GM12865 (cell line): ENCODE measurements around the gene HOMER2.

Source experiments
- DNase-seq: peaks from one replicate; pipeline ENCODE4 v3.0.0; 2010; ENCODE audit warnings: low read depth
- H3K4me3 ChIP-seq: 2 replicates; pipeline ENCODE4 v1.5.1; 2011; ENCODE audit warnings: mild to moderate bottlenecking, low read depth, low read length, control low read depth
- TF ChIP-seq, protein P1 (sequence below): IDR thresholded peaks from 2 replicates; pipeline ENCODE4 v1.5.1; 2011; ENCODE audit warnings: low read length, control low read depth, low read depth, inconsistent platforms; ENCODE audit not compliant: insufficient read depth; ENCODE audit errors: missing control alignments

The HOMER2 gene

GRCh38 chr15:82916161-82916952 lies 36.2 kb downstream of the HOMER2 start:
- no peak overlapping the region for H3K4me3 ChIP-seq
- no peak for DNase-seq
- TF ChIP-seq, protein P1, sequence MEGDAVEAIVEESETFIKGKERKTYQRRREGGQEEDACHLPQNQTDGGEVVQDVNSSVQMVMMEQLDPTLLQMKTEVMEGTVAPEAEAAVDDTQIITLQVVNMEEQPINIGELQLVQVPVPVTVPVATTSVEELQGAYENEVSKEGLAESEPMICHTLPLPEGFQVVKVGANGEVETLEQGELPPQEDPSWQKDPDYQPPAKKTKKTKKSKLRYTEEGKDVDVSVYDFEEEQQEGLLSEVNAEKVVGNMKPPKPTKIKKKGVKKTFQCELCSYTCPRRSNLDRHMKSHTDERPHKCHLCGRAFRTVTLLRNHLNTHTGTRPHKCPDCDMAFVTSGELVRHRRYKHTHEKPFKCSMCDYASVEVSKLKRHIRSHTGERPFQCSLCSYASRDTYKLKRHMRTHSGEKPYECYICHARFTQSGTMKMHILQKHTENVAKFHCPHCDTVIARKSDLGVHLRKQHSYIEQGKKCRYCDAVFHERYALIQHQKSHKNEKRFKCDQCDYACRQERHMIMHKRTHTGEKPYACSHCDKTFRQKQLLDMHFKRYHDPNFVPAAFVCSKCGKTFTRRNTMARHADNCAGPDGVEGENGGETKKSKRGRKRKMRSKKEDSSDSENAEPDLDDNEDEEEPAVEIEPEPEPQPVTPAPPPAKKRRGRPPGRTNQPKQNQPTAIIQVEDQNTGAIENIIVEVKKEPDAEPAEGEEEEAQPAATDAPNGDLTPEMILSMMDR: no peak

DNA sequence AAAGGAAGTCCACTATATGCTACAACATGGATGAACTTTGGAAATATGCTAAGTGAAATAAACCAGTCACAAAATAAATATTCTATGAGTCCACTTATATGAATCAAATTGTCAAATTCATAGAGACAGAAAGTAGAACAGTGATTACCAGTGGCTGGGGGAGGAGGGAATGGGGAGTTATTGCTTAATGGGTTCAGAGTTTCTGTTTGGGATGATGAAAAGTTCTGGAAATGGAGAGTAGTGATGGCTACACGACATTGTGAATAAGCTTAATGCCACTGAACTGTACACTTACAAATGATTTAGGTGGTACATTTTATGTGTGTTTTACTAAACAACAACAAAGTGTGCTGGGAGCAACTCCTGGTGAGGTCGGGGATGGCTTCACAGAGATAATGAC lies 38.1 kb downstream of the HOMER2 start:
- no peak for DNase-seq
- TF ChIP-seq, protein P1: no peak
- no peak overlapping the region for H3K4me3 ChIP-seq

DNA sequence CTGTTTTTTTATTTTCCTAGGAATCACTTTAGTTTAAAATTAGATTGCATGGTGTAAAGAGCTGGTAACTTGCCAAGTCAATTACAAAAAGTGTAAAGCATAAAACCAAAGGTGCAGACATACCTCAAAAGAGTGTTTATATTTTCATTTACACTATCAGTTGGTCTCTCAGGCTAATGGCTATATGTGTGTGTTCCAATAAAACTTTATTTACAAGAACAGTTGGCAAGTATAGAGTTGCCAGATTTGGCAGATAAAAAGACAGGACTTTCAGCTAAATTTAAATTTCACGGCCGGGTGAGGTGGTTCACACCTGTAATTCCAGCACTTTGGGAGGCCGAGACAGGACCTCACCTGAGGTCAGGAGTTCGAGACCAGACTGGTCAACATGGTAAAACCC lies 41.1 kb downstream of the HOMER2 start:
- no peak overlapping the region for H3K4me3 ChIP-seq
- DNase-seq: no peak
- TF ChIP-seq, protein P1: no peak

DNA sequence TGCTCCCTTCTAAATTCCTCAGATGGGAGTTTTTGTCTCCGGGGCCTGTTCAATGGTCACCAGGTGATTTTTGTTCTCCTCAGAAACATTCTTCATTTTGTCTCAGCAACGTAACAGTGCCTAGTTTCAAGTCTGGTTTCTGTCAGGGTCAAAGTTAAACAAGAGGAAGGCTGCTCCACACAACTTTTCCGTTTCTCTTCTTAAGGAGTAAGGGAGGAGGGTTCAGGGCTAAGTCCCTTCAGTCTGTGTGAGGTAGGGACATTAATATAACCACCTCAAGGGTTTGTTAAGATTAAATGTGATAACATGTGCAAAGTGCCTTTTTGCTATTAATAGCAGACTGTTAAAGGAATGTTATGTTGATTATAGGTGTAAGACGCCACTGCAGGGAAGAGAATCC lies 41.8 kb downstream of the HOMER2 start:
- DNase-seq: no peak
- TF ChIP-seq, protein P1: no peak
- no peak overlapping the region for H3K4me3 ChIP-seq

DNA sequence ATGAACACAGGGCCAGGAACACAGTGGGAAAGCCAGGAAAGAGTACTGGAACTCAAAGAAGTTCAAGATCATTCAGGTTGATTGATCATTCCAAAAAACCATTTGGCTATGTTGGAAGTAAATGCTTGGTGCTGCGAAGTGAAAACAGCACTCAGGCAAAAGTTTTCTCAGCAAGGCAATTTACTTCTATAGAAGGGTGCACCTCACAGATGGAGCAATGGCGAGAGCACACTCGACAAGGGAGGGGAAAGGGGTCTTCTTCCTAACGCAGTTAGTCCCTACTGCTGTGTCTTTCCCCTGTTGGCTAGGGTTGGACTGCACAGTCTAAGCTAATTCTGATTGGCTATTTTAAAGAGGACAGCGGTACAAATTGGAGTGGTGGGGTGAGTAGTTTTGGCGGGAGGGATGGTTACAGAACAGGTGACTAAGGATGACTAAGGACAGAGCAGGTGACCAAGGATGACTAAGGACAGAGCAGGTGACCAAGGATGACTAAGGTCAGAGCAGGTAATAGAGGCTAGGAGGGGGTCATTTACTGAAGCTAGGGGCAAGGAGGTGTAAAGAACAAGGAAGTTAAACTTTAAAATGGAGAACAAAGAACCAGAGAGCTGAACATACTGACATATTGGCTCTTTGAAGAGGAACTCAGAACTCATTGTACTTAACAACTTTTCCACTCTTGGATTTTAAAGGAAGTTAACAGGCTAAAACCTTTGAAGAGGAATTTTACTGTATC lies 43.3 kb downstream of the HOMER2 start:
- TF ChIP-seq, protein P1: no peak
- DNase-seq: no peak
- no peak overlapping the region for H3K4me3 ChIP-seq

GRCh38 chr15:82907350-82907749 lies 45.2 kb downstream of the HOMER2 start:
- H3K4me3 ChIP-seq: no peak overlapping the region
- TF ChIP-seq, protein P1: no peak
- no peak for DNase-seq
